ENCODE data around the gene TARBP2.
A peak's percentile ranks its signal among the peaks of the same experiment; 100 is the strongest.

Gene TARBP2

GRCh38 chr12:53500776-53501614 lies at the start of gene TARBP2:
TARBP2 (plus strand) TSS chr12:53501283; CDS start chr12:53501409, 126 bp downstream.
- DNase-seq = peak; percentile 99

- DNase-seq = peak; percentile 99
Observed at GRCh38 chr12:53451661-53452158, 49.4 kb upstream of the TARBP2 start, which contains the start of gene PCBP2. PCBP2 (plus strand) TSS chr12:53452102; CDS start chr12:53454801, 2,699 bp downstream.

DNA sequence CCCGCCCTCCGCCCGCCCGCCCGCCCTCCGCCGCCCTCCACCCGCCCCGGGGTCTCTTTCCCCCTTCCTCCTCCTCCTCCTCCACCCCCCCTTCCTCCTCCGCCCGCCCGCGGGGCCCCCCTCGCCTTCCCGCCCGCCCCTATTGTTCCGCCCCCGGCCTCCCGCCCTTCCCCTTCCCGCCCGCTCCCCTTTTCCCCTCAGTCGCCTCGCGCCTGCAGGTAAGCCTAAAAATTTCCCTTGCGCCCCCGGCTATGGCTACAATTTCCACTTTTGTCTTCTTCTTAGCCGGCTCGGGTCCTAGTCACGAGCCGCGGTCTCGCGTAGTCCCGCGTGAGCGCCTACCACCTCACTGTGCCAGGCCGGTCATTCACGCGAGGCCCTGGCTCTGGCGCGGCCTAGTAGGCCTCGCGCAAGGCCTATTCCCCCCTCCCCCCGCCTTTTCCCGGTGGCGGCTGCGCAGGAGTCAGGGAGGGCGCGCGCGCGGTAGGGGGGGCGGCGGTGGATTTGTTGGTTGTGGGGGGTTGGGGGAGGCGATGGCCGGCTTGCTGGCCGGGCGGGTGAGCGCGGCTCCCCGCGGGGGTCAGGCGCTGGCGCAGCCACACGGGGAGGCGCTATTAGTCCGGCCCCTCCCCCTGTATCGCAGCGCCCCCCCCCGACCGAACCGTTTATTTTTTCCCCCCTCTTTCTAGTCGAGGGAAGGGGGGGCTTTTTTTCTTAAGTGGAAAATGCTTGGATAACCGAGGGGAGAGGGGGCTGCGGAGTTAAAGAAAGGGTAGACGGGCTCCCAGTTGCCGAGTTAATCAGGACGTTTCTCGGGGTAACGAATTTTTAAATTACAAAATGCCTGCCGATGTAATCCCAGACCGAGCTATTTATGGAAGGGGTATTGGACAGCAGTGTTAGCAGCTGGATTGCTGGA lies 48.7 kb upstream of the TARBP2 start:
- DNase-seq = peak; percentile 64 to 76

DNA sequence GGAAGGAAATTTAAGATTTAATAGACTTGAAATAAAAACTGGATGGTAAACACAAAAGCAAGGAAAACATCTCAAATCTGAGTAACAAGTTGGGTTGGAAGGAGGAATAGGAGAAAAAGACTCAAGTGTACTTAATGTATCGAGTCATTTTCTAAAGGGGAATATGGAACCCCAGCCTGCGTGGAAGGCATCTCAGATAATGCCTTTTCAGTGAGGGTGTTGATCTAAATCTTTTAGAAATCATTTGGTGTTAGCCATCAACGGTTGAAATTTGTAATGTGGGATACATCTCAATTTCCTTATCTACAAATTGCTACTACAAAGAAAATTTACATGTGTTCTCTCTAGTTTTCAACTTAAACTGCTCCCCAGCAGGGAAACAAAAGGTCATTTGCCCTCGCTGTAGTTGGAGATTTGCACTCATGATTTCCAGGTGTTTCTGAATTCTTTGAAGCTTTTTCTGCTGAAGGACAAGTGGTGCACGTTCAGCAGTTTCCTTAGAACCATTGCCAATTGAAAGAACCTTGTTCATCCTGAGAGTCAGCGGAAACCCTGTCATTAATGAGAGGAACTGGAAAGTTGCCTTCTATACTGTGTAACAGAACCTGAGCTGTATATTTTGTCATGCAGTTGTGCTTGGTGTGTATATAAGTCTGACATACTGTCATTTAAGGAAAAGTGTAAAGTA lies 47.0 kb upstream of the TARBP2 start:
- DNase-seq = no peak

- no peak for DNase-seq
Observed at GRCh38 chr12:53454707-53455106, 46.4 kb upstream of the TARBP2 start.

GRCh38 chr12:53456654-53457366 lies 44.3 kb upstream of the TARBP2 start:
- no peak for DNase-seq

DNA sequence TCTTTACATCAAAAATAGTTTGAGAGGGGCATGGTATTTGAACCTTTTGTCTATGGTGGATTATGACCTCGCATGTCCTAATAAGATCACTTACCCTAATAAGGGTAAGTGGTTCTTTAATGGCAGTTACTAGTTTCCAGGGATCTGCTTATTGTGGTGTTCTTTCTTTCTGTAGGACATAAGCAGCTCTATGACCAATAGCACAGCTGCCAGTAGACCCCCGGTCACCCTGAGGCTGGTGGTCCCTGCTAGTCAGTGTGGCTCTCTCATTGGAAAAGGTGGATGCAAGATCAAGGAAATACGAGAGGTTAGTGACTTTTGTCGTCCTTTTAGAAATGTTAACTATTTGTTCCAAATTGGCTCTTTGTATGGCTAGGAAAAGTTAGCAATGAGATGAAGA lies 42.0 kb upstream of the TARBP2 start:
- no peak for DNase-seq

DNA sequence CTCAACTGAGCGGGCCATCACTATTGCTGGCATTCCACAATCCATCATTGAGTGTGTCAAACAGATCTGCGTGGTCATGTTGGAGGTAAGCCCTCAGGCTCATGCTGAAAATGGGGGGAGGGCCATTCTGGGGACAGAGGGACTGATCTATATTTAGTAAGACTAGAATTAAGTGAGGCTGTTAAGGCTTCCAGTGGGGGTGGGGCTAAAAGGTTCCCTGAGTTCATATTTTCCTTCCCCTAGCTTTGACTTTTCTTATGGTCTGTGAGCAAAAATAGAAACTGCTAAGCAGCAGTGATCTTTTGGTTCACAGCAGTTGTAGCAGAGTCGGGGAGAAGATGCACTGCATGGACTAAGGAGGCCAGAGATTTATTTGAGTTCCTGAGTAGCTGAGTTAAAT lies 40.0 kb upstream of the TARBP2 start:
- no peak for DNase-seq

DNA sequence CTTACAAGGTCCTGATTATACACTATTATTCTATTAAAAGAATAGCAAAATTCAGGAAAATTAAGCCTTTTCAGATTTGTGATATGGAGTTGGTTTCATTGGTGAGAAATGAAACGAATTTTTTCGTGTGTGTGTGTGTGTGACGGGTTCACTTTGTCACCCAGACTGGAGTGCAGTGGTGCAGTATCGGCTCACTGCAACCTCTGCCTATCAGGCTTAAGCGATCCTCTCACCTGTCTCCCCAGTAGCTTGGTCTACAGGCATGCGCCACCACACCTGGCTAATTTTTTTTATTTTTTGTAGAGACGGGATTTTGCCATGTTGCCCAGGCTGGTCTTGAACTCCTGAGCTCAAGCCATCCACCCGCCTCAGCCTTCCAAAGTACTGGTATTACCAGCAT lies 39.5 kb upstream of the TARBP2 start:
- no peak for DNase-seq

DNA sequence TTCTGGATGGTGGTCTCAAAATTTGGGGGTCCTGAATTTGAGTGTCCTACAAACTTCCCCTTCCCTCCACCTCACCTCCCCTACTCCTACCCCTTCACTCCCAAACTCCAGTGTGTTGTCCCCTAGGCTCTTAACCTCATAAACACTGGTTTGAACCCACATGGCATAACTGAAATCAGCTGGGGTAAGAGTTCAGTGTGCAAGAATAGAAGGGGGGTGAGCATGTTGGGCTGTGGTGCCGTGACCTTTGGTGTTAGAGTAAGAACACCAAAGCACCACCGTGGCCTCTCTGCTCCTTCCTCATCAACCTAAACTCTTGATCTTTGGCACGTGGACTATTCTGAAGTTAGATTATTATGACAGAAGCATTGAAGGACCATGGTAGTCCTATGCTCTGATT lies 38.1 kb upstream of the TARBP2 start:
- DNase-seq = no peak

- no peak for DNase-seq
Observed at GRCh38 chr12:53463802-53464560, 37.1 kb upstream of the TARBP2 start.

GRCh38 chr12:53464685-53465418 lies 36.2 kb upstream of the TARBP2 start:
- DNase-seq = no peak

DNA sequence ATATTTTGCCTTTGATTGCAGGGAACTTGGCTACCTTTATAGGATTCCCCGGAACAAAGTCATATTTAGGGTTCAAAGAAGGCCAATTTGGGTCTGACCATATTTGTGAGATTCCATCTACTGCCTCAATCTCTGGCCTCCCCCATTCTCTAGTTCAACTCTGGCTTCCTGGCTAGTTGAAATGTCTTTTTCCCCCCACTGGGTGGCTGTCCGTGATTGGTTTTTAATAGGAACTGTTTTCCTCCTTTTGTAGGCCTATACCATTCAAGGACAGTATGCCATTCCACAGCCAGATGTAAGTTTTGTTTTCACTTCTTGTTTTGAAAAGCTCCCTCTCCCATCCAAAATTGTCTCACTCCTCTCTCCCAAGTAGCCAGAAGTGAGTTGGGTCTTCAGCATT lies 35.4 kb upstream of the TARBP2 start:
- no peak for DNase-seq

DNA sequence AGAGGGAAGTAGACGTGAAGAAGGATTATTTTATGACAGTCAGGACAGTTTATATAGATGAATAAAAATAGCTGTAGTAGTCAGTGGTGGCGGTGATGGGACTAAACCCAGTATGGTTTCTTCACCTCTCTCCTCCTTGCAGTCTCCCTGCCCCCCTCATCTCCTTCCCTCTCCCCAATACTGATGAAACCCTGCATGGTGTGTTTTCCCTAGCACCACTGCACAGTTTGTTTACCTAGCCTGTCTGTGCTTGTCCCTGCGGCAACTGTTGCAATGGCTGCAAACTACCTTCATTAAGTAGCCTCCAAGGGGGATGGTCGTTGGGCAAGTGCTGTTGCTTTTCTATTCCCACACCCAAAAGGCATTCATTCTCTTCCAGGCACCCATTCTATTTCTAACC lies 34.4 kb upstream of the TARBP2 start:
- DNase-seq = no peak

GRCh38 chr12:53467082-53467481 lies 34.0 kb upstream of the TARBP2 start:
- DNase-seq = no peak

DNA sequence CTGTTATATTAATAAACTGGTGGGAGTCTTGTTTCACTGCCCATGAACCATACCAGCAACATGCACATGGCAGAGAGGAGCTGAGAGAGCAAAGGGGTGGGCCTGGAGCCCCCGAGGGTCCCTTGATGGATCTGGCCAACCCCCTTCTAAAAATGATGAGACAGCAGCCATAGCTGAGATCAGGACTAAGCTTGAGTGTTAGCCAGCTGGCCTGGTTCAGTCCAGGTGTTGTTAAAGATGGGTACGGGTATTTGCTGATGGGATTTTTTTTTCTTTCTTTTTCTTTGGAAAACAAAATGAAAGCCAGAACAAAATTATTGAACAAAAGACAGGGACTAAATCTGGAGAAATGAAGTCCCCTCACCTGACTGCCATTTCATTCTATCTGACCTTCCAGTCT lies 33.2 kb upstream of the TARBP2 start:
- no peak for DNase-seq

DNA sequence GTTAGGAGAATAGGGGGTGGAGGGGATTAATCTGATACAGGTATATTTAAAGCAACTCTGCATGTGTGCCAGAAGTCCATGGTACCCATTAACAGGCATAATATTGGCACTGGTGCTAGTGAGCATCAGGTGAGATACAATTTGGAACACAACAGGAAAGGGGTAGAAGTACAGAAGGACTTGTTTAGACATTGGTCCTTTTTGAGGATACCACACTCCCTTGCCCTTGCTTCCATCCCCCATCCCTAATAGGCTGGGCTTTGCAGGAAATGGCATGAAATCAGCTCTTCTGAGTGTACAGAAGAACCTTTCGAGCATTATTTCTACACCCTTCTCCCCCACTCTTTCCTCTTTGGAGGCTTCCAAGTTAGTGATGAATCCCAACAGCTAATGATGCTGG lies 32.8 kb upstream of the TARBP2 start:
- DNase-seq = no peak

DNA sequence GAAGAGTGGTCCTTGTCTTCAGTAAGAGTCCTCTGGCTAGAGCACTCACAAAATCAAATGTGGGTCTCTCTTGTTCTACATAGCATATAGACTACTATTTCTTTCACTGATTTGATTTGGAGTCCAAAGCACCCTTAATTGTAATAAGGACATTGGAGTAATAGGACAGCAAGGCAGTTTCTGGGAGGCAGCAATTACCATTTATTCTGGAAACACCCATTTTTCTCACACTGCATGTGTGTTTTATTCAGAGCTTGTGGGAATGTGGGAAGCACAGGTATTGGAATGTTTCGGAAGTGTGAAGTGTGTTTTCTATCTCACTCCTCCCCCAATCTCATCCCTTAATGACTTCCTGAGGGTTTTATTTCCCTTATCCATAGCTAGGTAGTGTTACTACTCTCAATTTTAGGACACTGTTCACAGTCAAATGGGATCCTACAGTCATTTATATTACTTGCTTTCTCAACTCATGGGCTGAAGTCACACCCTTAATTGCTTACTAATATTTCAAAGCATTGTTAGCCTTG lies 29.0 kb upstream of the TARBP2 start:
- no peak for DNase-seq

DNA sequence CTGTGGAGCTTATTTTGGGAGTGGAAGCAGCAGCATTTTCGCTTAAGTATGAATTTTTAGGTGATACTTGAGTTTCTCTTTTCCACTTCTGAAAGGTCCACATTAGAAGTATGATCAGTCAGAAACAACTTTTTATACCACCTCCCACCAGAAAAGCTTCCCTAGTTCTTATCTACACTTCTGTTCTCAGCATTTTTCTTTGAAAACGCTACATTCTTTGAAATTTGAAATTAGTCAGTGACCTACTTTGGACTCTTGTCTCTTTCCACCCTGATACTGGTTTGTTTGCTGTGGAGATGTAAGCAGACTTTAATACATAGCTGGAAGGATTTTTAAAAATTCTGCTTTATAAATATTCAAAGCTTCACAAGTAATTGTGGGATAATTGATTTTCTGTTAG lies 27.0 kb upstream of the TARBP2 start:
- DNase-seq = no peak

GRCh38 chr12:53474819-53475218 lies 26.3 kb upstream of the TARBP2 start:
- peak; percentile 13 to 20 for DNase-seq

Measured in inflammatory macrophage treated with lipopolysaccharide for 1 hour (primary cell).